Iris pigment epithelial cell (primary cell): Measurements from ENCODE around the gene RGS6.
A peak's percentile ranks its signal among the peaks of the same experiment; 100 is the strongest.

Source experiments
- DNase-seq: peaks from one replicate; pipeline ENCODE4 v3.0.0-alpha.2; 2011; ENCODE audit warnings: low read depth

The RGS6 gene

DNA sequence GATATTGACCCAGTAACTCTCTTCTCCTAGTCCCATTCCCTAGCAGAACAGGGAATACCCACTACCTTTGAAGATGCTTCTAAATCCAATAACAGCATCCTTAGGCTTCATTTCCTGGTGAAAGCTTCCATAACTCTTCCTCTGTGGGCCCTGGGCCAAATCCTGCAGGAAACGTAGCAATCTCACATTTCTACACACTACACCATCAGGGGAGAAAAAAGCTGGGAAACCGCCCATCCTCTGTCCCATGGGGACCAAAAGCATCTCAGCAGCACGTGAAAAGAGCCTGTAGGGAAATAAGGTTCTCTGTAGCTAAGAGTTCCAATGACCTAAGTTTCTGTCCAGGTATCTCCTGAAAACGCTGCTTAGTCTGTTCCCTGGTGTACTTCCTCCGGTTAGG, 621.4 kb downstream of the RGS6 start:
- no peak for DNase-seq

DNA sequence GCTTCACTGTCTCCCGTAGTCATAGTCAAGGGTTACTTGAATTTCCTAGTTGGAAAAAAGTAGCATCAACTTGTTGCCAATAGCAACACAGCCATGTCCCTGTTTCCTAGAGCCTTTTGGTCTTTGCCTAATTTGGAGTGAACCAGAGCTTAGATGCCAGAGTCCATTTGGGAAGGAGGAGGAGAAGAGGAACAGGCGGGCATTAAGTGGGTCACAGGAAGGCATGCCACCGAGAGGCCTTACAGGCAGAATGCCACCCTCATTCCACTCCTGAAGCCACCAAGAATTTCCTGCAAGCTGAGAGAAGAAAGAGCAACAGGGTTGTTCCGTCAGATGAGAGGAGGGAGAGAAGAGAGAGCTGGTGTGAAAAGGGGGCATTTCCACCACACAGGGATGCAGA, 622.2 kb downstream of the RGS6 start:
- DNase-seq: no peak

GRCh38 chr14:72554994-72555608, 622.9 kb downstream of the RGS6 start:
- DNase-seq: no peak

DNA sequence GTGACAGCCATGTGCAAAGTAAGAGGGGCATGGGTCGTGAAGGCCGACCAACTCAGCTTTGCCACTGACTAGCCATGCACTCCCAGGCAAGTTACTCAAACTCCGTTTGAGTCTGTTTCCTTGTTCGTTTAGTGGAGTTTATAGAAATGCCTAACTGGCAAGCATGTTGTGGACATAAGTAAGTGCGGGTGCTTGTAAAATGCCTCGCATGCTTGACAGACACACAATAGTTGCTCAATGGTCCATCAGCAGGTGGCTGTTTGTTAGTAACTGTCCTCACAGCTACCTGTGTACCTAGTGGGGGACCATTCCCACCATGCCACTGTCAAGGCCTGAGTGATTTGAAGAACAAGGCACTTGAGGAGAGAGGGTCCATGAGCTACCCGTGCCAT, 623.4 kb downstream of the RGS6 start:
- DNase-seq: no peak

DNA sequence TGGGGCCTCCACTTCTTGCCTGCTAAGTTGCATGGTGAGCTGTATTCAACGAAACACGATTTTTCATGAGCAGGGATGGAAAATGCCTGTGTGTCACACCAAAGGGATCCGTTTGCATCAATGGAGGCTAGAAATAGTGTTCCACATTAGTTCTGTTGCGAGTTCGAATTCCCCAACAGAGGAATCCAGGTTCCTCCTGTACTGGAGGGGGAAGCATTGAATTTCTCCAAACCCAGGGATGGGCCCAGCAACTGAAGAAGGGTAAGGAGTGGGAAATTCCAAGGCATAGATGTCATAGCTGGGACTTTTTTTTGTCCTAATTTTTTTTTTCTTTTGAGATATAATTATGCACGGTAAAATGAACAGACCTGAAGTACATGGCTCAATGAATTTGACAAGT, 625.4 kb downstream of the RGS6 start:
- DNase-seq: no peak

DNA sequence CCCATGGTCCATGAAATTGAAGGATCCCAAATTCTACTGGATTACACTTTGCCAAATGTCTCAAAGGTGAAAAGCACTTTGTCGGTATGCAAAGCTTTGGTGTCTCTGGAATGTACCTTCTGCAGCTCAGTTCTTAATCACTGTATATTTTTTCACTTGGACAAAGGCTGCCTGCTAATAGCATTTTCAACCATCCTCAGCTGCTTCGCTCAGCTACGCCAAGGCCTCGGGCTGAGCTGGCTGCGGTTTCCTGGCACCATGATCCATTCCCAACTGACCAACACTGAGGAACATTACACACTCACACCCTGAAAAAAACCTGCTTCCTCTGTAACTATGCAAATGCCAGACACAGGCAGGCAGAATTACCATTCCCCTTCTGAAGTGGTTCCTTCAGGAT, 626.5 kb downstream of the RGS6 start:
- DNase-seq: peak; percentile 74

DNA sequence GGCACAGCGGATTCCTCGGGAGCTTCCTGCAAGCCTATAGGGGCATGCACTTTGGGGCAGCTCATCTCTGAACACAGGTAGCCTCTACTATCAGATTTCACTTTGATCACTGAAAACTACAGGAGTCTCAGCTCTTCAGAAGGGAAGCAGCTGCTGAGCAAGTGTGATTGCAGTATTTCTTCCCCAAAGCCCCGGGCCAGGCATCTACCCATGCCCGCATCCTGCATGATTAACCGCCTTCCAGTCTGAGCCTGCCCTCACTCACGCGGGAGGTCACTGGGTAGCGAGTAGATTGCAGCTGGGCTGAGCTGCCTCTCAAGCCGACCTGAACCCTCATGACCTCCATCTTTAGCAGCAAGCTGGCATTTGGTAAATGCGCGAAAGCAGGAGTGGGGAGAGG, 627.0 kb downstream of the RGS6 start:
- no peak for DNase-seq

GRCh38 chr14:72559669-72560255, 627.5 kb downstream of the RGS6 start:
- DNase-seq: no peak

DNA sequence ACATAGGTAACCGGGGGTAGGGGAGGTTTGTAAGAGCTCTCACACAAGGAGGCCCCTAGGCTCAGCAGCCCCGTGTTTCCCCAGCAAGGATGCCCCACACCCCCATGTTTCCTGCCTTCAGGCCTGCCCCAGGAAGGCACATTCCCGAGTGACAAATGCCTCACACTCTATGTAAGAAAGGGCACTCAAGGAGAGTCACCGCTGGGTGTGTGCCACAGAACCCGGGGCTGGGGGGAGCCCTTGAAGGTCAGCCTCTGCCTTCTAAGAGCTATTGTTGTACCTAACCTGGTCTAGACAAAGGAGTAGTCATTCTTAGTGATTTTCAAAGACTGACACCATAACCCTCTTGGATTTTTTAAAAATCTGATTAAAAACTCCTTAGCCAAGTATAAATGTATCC, 628.1 kb downstream of the RGS6 start:
- no peak for DNase-seq

DNA sequence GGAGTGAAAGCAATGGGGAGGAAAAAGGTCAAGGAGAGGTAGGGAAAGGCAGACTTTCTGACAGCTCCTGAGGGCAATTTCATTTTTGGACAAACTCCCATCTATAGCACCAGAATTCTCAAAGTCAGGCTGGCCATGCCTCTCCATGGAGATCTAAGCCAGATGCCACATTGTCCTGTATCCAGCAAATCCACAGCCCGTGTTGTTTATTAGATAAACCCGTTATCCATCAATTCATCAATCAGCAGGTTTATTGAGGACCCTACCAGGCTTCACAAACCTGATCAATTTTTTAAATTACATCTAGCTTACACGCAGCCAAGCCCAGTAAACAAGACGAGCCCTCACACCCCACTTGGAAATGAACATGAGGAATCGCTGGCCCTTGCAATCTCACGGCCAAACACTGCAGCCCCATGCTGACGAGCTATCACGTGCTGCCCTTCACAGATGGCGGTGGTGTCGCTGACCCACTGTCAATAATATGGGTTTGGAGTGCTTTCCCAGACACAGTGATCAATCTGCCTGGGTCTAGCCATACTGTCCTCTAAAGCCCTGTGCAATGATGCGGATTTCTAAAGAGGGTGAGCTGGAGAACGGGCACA, 628.8 kb downstream of the RGS6 start:
- no peak for DNase-seq

DNA sequence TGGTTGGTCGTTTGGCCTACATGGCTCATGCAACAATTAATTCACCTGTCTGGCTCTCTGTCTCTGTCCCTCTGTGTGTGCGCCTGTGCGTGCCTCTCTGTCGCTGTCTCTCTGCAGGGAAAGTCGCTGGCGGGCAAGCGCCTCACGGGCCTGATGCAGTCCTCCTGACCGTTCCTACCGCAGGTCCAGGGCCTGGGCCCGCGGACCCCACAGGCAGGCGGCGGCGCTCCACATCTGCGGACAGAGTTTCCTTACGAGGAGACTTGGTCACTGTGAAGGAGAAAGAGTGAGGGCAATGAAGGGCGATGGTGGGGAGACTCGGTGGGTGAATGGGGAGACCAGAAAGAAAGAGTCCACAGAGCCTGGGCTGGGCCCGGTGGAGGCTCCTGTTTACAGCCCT, 630.1 kb downstream of the RGS6 start:
- DNase-seq: no peak

DNA sequence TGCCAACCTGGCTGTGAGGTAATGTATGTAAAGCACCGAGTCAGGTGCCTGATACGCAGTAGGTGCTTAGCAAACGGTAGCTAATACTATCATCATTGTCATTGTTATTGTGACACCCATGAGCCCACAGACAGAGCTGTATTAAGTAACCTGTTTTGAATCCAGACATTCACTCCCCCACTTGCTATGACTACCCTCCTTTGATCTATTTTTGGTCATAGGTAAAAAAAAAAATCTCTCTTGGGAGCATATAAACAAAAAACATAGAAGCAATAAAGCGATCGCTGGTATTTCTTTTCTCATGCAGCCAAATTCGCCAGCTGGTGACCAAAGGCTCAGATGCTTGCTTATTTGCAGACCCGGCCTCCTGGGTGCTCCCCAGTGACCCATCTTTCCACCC, 631.4 kb downstream of the RGS6 start:
- no peak for DNase-seq

GRCh38 chr14:72565149-72565559, 632.9 kb downstream of the RGS6 start:
- no peak for DNase-seq

DNA sequence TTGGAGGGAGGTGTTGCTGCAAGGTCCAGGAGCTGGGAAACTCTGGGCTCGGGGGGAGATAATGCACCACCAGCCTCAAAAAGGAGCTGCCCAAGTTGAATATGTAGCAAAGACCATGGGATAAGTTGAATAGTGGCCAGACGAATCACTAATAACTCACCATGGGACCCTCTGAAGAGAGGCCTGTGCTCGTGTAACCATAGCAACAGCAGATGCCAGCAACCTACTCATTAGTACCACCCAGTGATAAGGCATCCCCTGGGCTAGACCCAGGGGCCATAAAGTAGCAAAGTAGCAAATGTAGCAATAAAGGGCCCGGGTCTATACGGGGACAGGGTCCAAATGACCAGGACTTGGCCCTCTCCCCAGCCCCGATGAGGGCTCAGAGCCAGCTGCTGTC, 633.7 kb downstream of the RGS6 start:
- no peak for DNase-seq

DNA sequence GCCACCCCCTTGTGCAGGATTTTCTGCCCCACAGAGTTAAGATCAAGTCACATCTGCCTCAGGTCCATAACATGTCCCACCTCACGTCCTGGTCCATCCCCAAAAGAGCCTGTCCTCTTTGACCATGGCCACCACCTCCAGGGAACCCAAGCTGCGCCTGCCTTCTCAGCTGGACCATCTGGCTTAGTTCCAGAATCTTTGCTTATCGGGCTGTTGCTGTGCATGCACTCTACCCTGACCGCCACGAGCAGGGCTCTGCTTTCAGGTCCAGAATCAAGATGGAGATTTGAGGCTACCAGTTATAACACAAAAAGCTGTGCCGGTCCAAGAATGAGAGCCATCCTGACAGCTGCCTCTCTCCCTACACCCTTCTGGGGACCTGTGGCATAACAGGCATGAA, 635.0 kb downstream of the RGS6 start:
- no peak for DNase-seq

- DNase-seq: no peak
Observed at GRCh38 chr14:72568296-72568992, 636.2 kb downstream of the RGS6 start.

DNA sequence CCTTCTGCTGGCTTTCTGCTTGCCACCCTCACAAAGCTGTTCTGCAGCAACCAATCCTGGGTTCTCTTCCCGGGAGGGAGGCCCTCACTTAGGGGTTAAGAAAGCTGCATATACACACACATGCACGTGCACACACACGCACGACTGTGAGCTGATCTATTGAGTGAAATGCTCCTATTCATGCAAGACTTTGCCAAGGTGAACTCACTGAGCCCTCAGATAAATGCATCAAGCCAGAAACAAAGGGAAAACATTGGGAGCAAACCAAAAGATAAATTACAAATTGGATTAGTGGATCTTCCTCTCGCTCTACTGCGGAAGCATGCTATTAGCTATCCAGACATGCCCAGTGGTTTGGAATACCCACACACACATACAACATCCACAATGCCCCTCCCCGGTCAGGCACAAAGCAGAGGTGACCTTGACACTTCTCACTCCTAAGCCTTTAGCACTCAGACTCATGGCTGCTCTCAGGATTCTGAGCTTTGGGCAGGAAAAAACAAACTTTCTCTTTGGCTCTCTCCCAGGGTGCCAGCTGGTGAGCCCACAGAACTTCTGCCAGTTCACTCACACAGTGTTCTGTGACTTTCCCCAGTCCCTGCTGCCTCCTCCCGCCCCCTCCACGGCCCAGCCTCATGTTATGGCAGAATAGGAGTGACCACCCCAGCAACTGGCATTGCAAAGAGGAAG, 641.6 kb downstream of the RGS6 start:
- DNase-seq: no peak

GRCh38 chr14:72574715-72575114, 642.5 kb downstream of the RGS6 start:
- DNase-seq: no peak

DNA sequence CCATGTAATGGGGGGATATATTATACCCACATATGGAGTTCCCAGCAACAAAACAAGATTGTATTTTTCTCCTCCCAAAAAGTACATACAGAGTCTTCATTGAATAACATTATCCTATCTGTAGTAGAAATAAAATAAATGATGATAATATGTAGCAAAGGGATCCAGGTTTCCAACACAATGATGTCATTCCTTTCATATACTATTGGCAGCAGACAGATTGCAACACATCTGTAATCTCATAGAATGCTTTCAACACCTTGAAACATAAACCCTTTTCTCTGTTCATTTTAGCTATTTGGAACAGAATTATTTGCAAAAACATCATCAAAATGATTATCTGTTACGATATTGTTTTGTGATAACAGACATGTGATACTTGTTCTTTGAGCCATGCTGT, 644.0 kb downstream of the RGS6 start:
- peak; percentile 43 for DNase-seq

GRCh38 chr14:72577521-72577920, 645.3 kb downstream of the RGS6 start:
- no peak for DNase-seq

DNA sequence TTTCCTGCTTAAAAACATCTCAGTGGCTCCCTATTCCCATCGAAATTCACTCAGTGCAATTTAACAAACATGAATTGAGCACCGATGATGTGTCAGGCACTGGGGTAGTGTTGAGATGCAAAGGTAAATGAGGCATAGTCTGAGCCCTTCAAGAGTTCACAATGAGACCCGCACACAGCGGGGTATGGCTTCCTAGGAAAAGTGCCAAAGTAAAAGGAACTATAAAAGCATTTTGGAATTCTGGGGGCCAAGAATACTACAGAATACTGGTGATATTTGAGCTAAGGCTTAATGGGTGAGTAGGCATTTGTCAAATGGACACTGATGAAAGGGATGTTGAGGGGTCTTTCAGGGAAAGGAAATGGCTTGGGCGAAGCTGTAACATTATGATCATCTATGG, 646.3 kb downstream of the RGS6 start:
- DNase-seq: no peak

DNA sequence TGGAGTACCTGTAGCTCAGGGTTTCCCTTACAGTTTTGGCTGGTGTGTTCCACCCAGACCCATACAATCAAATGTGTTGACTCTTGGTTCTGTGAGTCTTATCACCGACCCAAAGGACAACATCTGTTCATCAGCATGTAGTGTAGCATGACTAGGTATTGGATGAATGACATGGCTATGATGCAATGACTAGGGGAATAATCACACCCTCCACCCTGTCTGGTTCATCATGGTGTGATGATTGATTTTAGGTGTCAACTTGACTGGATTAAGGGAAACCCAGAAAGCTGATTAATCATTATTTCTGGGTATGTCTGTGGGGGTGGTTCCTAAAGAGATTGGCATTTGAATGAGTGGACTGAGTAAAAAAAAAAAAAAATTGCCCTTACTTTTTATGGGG, 650.4 kb downstream of the RGS6 start:
- DNase-seq: no peak
